LoVo (cell line): ENCODE measurements around the gene TBC1D4.
A peak's percentile ranks its signal among the peaks of the same experiment; 100 is the strongest.
"Not testable (repeated sequence)": the region's sequence is repeated elsewhere in the genome, so short reads cannot be mapped to it uniquely, and the experiment has no call there.

Experiments used
- DNase-seq: peaks from one replicate; pipeline ENCODE4 v3.0.0-alpha.2; 2016; ENCODE audit warnings: low spot score

Gene TBC1D4

GRCh38 chr13:75325711-75326110 lies 156.3 kb downstream of the TBC1D4 start:
- no peak for DNase-seq

- DNase-seq, result no peak
Measured at GRCh38 chr13:75324413-75324940, 157.5 kb downstream of the TBC1D4 start.

- DNase-seq, result no peak
Measured at GRCh38 chr13:75321084-75321483, 160.9 kb downstream of the TBC1D4 start.

- no peak for DNase-seq
Measured at GRCh38 chr13:75319254-75319653, 162.7 kb downstream of the TBC1D4 start.

- no peak for DNase-seq
Measured at GRCh38 chr13:75318138-75318833, 163.7 kb downstream of the TBC1D4 start.

- DNase-seq, result no peak
Measured at GRCh38 chr13:75316427-75316826, 165.5 kb downstream of the TBC1D4 start.

- no peak for DNase-seq
Measured at GRCh38 chr13:75312884-75313520, 169.0 kb downstream of the TBC1D4 start.

GRCh38 chr13:75309981-75310580 lies 171.9 kb downstream of the TBC1D4 start:
- DNase-seq, result no peak

- DNase-seq, result no peak
Measured at GRCh38 chr13:75308222-75308621, 173.7 kb downstream of the TBC1D4 start.

- no peak for DNase-seq
Measured at GRCh38 chr13:75307370-75307949, 174.5 kb downstream of the TBC1D4 start.

- DNase-seq, result not testable (repeated sequence)
Measured at GRCh38 chr13:75306967-75307366, 175.0 kb downstream of the TBC1D4 start.

- DNase-seq, result no peak
Measured at GRCh38 chr13:75305059-75305458, 176.9 kb downstream of the TBC1D4 start.

- no peak for DNase-seq
Measured at GRCh38 chr13:75303263-75303662, 178.7 kb downstream of the TBC1D4 start.

GRCh38 chr13:75302071-75302698 lies 179.8 kb downstream of the TBC1D4 start:
- DNase-seq, result no peak

- DNase-seq, result no peak
Measured at GRCh38 chr13:75299913-75300862, 181.8 kb downstream of the TBC1D4 start.

- DNase-seq, result no peak
Measured at GRCh38 chr13:75299246-75299645, 182.7 kb downstream of the TBC1D4 start.

GRCh38 chr13:75296641-75297040 lies 185.3 kb downstream of the TBC1D4 start:
- no peak for DNase-seq

GRCh38 chr13:75295201-75295600 lies 186.8 kb downstream of the TBC1D4 start:
- no peak for DNase-seq

- DNase-seq, result no peak
Measured at GRCh38 chr13:75294110-75294509, 187.9 kb downstream of the TBC1D4 start.

- DNase-seq, result no peak
Measured at GRCh38 chr13:75285310-75285709, 196.7 kb downstream of the TBC1D4 start.

GRCh38 chr13:75279834-75280369 lies 202.1 kb downstream of the TBC1D4 start:
- DNase-seq, result peak; percentile 75
